Panc1 (cell line): ENCODE results near the gene C3orf33. TPM values are rescaled to one million over a fixed set of nuclear protein-coding genes. Genes with fewer than 3 reads are reported as not detected.

Source experiments
- ATAC-seq: fragments of 200-7000 bp; cut with Tn5 transposase; 2 replicates; pipeline ENCODE4 v1.9.1; 2020; ENCODE audit warnings: mild to moderate bottlenecking, moderate library complexity
- Bru-seq: library from RNA; stranded (reverse); fragments of 400-500 nt; gene quantifications from one replicate; lab custom pipeline; 2021; lab: Mats Ljungman, UMichigan
- BruChase-seq, 2 experiments: library from RNA; stranded (reverse); fragments of 400-500 nt; gene quantifications; one replicate each; lab custom pipeline; 2021; lab: Mats Ljungman, UMichigan
- BruUV-seq: library from RNA; stranded (reverse); fragments of 400-500 nt; replicated peaks from 2 replicates; lab custom pipeline; 2021; lab: Mats Ljungman, UMichigan
- CTCF ChIA-PET: fragments of 300-600 bp; sonication (Branson Sonifier 250); formaldehyde crosslinking; loops from one replicate; lab custom pipeline; 2022; ENCODE audit warnings: antibody characterized with exemption; lab: Charles Lee
- POLR2A ChIA-PET: fragments of 300-600 bp; sonication (Branson Sonifier 250); formaldehyde crosslinking; loops from one replicate; lab custom pipeline; 2022; ENCODE audit warnings: antibody characterized with exemption; lab: Charles Lee
- DNase-seq: peaks from one replicate; pipeline ENCODE4 v3.0.0-alpha.2; 2010; ENCODE audit warnings: low read depth, low spot score
- H3K27ac ChIP-seq: 2 replicates; pipeline ENCODE4 v1.5.1; 2011; ENCODE audit warnings: mild to moderate bottlenecking, low read length, inconsistent platforms
- H3K27me3 ChIP-seq: fragments of 200-500 bp; sonication (Bioruptor generic); 2 replicates; pipeline ENCODE4 v1.6.0; 2014; ENCODE audit warnings: low read length, inconsistent platforms; ENCODE audit not compliant: control insufficient read depth, insufficient read depth
- H3K36me3 ChIP-seq: fragments of 200-500 bp; sonication (Bioruptor generic); 2 replicates; pipeline ENCODE4 v1.5.1; 2014; ENCODE audit warnings: inconsistent platforms, mild to moderate bottlenecking, low read length, moderate library complexity; ENCODE audit not compliant: control insufficient read depth, insufficient read depth
- H3K4me1 ChIP-seq: 2 replicates; pipeline ENCODE4 v1.5.1; 2011; ENCODE audit warnings: inconsistent platforms, mild to moderate bottlenecking, low read length, moderate library complexity; ENCODE audit not compliant: control insufficient read depth, insufficient read depth
- H3K4me3 ChIP-seq, 2 experiments: 2 replicates each; pipeline ENCODE4 v1.5.1; 2011 to 2012; ENCODE audit warnings: low read depth in 2 of 2, low read length in 2 of 2, mild to moderate bottlenecking in 2 of 2, inconsistent platforms in 1 of 2, moderate library complexity in 1 of 2
- H3K9me3 ChIP-seq: fragments of 200-500 bp; sonication (Bioruptor generic); 2 replicates; pipeline ENCODE4 v1.5.1; 2014; ENCODE audit warnings: low read depth, mild to moderate bottlenecking, inconsistent platforms, low read length, moderate library complexity; ENCODE audit not compliant: control insufficient read depth, insufficient read depth
- CTCF ChIP-seq: fragments of 450-650 bp; IDR thresholded peaks from 2 replicates; pipeline ENCODE4 v1.5.1; 2017; ENCODE audit warnings: mild to moderate bottlenecking
- POLR2AphosphoS5 ChIP-seq: IDR thresholded peaks from 2 replicates; pipeline ENCODE4 v1.6.1; 2012; ENCODE audit warnings: mild to moderate bottlenecking, low read depth, low read length, moderate library complexity
- REST ChIP-seq, 2 experiments: IDR thresholded peaks; 2 replicates each; pipeline ENCODE4 v1.6.1; 2011 to 2012; ENCODE audit warnings: low read depth in 2 of 2, control low read depth in 1 of 2, low read length in 1 of 2, mild to moderate bottlenecking in 1 of 2, moderate library complexity in 1 of 2; ENCODE audit not compliant: insufficient read depth in 1 of 2
- SIN3A ChIP-seq: IDR thresholded peaks from 2 replicates; pipeline ENCODE4 v1.6.1; 2012; ENCODE audit warnings: low read depth, mild to moderate bottlenecking, low read length, moderate library complexity, borderline replicate concordance; ENCODE audit not compliant: insufficient read depth
- TCF7L2 ChIP-seq: IDR thresholded peaks from 2 replicates; pipeline ENCODE4 v1.6.1; 2011; ENCODE audit warnings: mild to moderate bottlenecking, low read depth, low read length, inconsistent platforms
- in situ Hi-C: cut with HindIII; loops from 2 replicates; pipeline ENCODE4 v1.10.0; 2016; ENCODE audit warnings: low sequenced_read_pairs, low pct_unique_long_range_greater_than_20kb
- intact Hi-C: fragments of 100-400 bp; cut with micrococcal nuclease; formaldehyde crosslinking; loops from one replicate; pipeline ENCODE4 v1.10.0; 2022; ENCODE audit not compliant: unreplicated experiment
- long read RNA-seq: library from polyadenylated mRNA; unstranded; transcript quantifications from one replicate; pipeline ENCODE4 v2.0.0, GENCODE V29; 2021; ENCODE audit not compliant: unreplicated experiment
- polyA plus RNA-seq: library from polyadenylated mRNA; unstranded; fragments of >200 nt; gene quantifications from one replicate; pipeline ENCODE4 v1.2.1, GENCODE V29; 2012; ENCODE audit warnings: missing spikeins; ENCODE audit not compliant: insufficient read length
- total RNA-seq: library from RNA; stranded (reverse); gene quantifications from one replicate; pipeline ENCODE4 v1.2.1, GENCODE V29; 2021; ENCODE audit not compliant: unreplicated experiment

The C3orf33 gene
- total RNA-seq: 3.2 TPM
- 2.5 TPM for polyA plus RNA-seq
- percentile 36 among the genes with signal in this experiment for Bru-seq, nascent RNA
- percentile 70 among the genes with signal in this experiment for BruChase-seq, experiment 1, labeled RNA remaining after a 2-hour chase
- percentile 65 among the genes with signal in this experiment for BruChase-seq, experiment 2, labeled RNA remaining after a 6-hour chase
- long read RNA-seq, partial matches to known transcripts: 1 of 7 reads
- long read RNA-seq, other reads (novel, unspliced or antisense): 1 of 7 reads

- no TSS peak for BruUV-seq
- Histone ChIP-seq H3K9me3 (no peaks in the 10 kb centered on the region), H3K27ac (peak within 1 kb of the TSS; percentile 76), H3K36me3 (no peaks in the 10 kb centered on the region), H3K27me3 (no peaks in the 10 kb centered on the region; the same call in 1 of the 2 replicates), H3K4me3 (peak within 1 kb of the TSS; percentile 67 to 86), H3K4me1 (no peaks in the 10 kb centered on the region)
- TF ChIP-seq CTCF (peak; percentile 99), REST (IDR thresholded peaks at IDR 0.05; ENCODE audit: insufficient read depth in 1 of 2, low read depth in 2 of 2, low read length in 1 of 2) (no peak), SIN3A (0 out of 2 replicates have a peak, but pooled peaks have one; percentile 69)
- in situ Hi-C loops: no loop called here
- ATAC-seq (peak; percentile 99), DNase-seq (peak; percentile 39)
- intact Hi-C loops: loop anchor here (5.0 to 10.0 kb wide), 2 partner anchors 46 to 149 kb away; partner anchors contain the start of gene SLC33A1
- ChIA-PET POLR2A (interaction anchor here (0.6 kb wide), 4 partner anchors 69 to 1341 kb away, joined by 3 to 4 read pairs (median 4); no protein-coding TSS in a partner anchor), CTCF (interaction anchor here (0.5 to 1.8 kb wide), 20 partner anchors 9 to 1390 kb away, joined by 3 to 12 read pairs (median 6); partner anchors contain the start of genes GMPS and SLC33A1)
These were observed at the start of gene C3orf33 for GRCh38 chr3:155805802-155806618. Gene C3orf33, minus strand, starts transcription at chr3:155806278. Its CDS starts 26 bp downstream, at chr3:155806252.

- Histone ChIP-seq H3K27ac (peak within 1 kb of the TSS; percentile 98), H3K27me3 (no peaks in the 10 kb centered on the region), H3K4me3 (peak within 1 kb of the TSS; percentile 83 to 89), H3K9me3 (no peaks in the 10 kb centered on the region), H3K36me3 (peaks cover 3% of the 10 kb centered on the region; the same call in 1 of the 2 replicates), H3K4me1 (0 out of 2 replicates have a peak, but pooled peaks cover 8% of the 10 kb centered on the region)
- ChIA-PET POLR2A (no interaction called here), CTCF (interaction anchor here (2.2 kb wide), 1 partner anchor 48 kb away, joined by 9 read pairs; the partner anchor contains the start of gene C3orf33)
- no TSS peak for BruUV-seq
- DNase-seq (peak; percentile 97), ATAC-seq (peak; percentile 98)
- intact Hi-C loops (loop anchor here (5.0 to 10.0 kb wide), 2 partner anchors 47 to 500 kb away; partner anchors contain the start of gene C3orf33), in situ Hi-C loops (no loop called here)
- TF ChIP-seq SIN3A: 0 out of 2 replicates have a peak, but pooled peaks have one; percentile 30
- peak in 1 of 2 experiments; percentile 73; a peak in 1 of 4 replicates for TF ChIP-seq REST (IDR thresholded peaks at IDR 0.05; ENCODE audit: insufficient read depth in 1 of 2, low read depth in 2 of 2, low read length in 1 of 2)
- TF ChIP-seq CTCF: no peak
- TF ChIP-seq TCF7L2: peak; percentile 65; the same call in 1 of the 2 replicates
- peak; percentile 94 for TF ChIP-seq POLR2AphosphoS5
These were observed 48.3 kb upstream of the C3orf33 start, which contains the start of gene SLC33A1 for GRCh38 chr3:155854141-155854940. Gene SLC33A1, minus strand, starts transcription at chr3:155854427. Its CDS starts 430 bp downstream, at chr3:155853997.
